ENCODE measurements around the gene TLL2.

- TF ChIP-seq POLR2AphosphoS5 (IDR thresholded peaks at IDR 0.05; ENCODE audit: borderline replicate concordance, low read depth, low read length), result no peak
- TF ChIP-seq EZH2 (IDR thresholded peaks at IDR 0.05), result no peak
- TF ChIP-seq FOXP2 (optimal IDR thresholded peaks at IDR 0.05; ENCODE audit: control extremely low read depth, extremely low read length, insufficient read depth), result no peak
Observed at GRCh38 chr10:96378741-96379140, 135.0 kb downstream of the TLL2 start.
